HCT116 (cell line): ENCODE data around the gene EHBP1.

Source experiments
- CTCF ChIP-seq, 3 experiments: fragments of 200-600 bp in 1 of 3; sonication (generic) in 1 of 3; IDR thresholded peaks in 2 of 3; conservative IDR thresholded peaks in 1 of 3; 2 replicates each; pipeline ENCODE4 v1.5.1; 2012 to 2017; ENCODE audit warnings: low read depth in 2 of 3, low read length in 2 of 3, antibody characterized with exemption in 1 of 3, borderline replicate concordance in 1 of 3, control low read depth in 1 of 3, mild to moderate bottlenecking in 1 of 3, mixed read lengths in 1 of 3, mixed run types in 1 of 3, moderate library complexity in 1 of 3; ENCODE audit not compliant: insufficient read depth in 1 of 3
- RAD21 ChIP-seq: IDR thresholded peaks from 2 replicates; pipeline ENCODE4 v1.6.1; 2012; ENCODE audit warnings: low read depth, mild to moderate bottlenecking

- no peak for TF ChIP-seq CTCF (IDR thresholded peaks at IDR 0.05 in 2 of 3, conservative IDR thresholded peaks at IDR 0.05 in 1 of 3; ENCODE audit: borderline replicate concordance in 1 of 3, insufficient read depth in 1 of 3, low read depth in 2 of 3, low read length in 2 of 3)
- no peak for TF ChIP-seq RAD21
Measured at GRCh38 chr2:62817348-62817747, 111.8 kb downstream of the EHBP1 start.
